WTC11 (cell line): ENCODE data around the gene ALK.

ENCODE experiments used
- ATF6 ChIP-seq: sonication (generic); formaldehyde crosslinking; IDR thresholded peaks from 2 replicates; pipeline ENCODE4 v1.8.1; 2023; ENCODE audit warnings: mild to moderate bottlenecking, missing genetic modification reagents
- ETV6 ChIP-seq: sonication (generic); formaldehyde crosslinking; IDR thresholded peaks from 2 replicates; pipeline ENCODE4 v1.8.1; 2022; ENCODE audit warnings: mild to moderate bottlenecking, missing genetic modification reagents
- NFE2L1 ChIP-seq: sonication (generic); formaldehyde crosslinking; IDR thresholded peaks from 2 replicates; pipeline ENCODE4 v1.8.1; 2023; ENCODE audit warnings: missing genetic modification reagents

- no peak for TF ChIP-seq NFE2L1 (CRISPR knock-in tag)
- no peak for TF ChIP-seq ATF6 (CRISPR knock-in tag)
- no peak for TF ChIP-seq ETV6 (CRISPR knock-in tag)
Observed at GRCh38 chr2:29206941-29207340, 714.4 kb downstream of the ALK start.
